GM12878 (cell line): ENCODE results near the gene SOSTDC1. TPM values are rescaled to one million over a fixed set of nuclear protein-coding genes. Genes with fewer than 3 reads are reported as not detected.

ENCODE experiments used
- ATAC-seq: fragments of 200-7000 bp; cut with Tn5 transposase; 3 replicates; pipeline ENCODE4 v1.9.1; 2020; ENCODE audit warnings: mild to moderate bottlenecking, moderate library complexity
- BruUV-seq: library from RNA; stranded (reverse); fragments of 400-500 nt; replicated peaks from 2 replicates; lab custom pipeline; 2021; lab: Mats Ljungman, UMichigan
- CTCF ChIA-PET: fragments of 300-600 bp; sonication (Branson Sonifier 250); formaldehyde crosslinking; extraction: SDS; loops from one replicate; lab custom pipeline; 2021; ENCODE audit warnings: inconsistent platforms; lab: Yijun Ruan, JAX
- POLR2A ChIA-PET: fragments of 350-600 bp; formaldehyde crosslinking; extraction: SDS; loops from one replicate; lab custom pipeline; 2021; ENCODE audit warnings: inconsistent platforms; lab: Charles Lee
- RAD21 ChIA-PET: fragments of 300-600 bp; sonication (Branson Sonifier 250); formaldehyde crosslinking; loops from one replicate; lab custom pipeline; 2023; ENCODE audit warnings: antibody characterized with exemption; ENCODE audit not compliant: unreplicated experiment; lab: Charles Lee
- SMC1A ChIA-PET: fragments of 300-600 bp; sonication (Branson Sonifier 250); formaldehyde crosslinking; loops from one replicate; lab custom pipeline; 2023; ENCODE audit not compliant: unreplicated experiment, uncharacterized antibody; lab: Charles Lee
- DNase-seq: peaks from one replicate; pipeline ENCODE4 v3.0.0-alpha.2; 2011; ENCODE audit warnings: low read depth, low spot score
- FAIRE-seq: peaks from 3 replicates; lab custom pipeline; 2011; peaks lifted over from hg19 to GRCh38; lab: Jason Lieb, UNC
- H2AFZ ChIP-seq: 2 replicates; pipeline ENCODE4 v1.6.0; 2011; ENCODE audit warnings: low read depth, low read length, control low read depth; ENCODE audit not compliant: control insufficient read depth
- H3K27ac ChIP-seq: 2 replicates; pipeline ENCODE4 v1.5.1; 2011; ENCODE audit warnings: control low read depth; ENCODE audit not compliant: control insufficient read depth, insufficient read depth
- H3K27me3 ChIP-seq, 2 experiments: replicated peaks in 1 of 2; 2 replicates each; pipeline versions ENCODE4 v1.6.0 to v1.6.1; 2011; ENCODE audit warnings: low read length in 1 of 2; ENCODE audit not compliant: control insufficient read depth in 2 of 2, insufficient read depth in 2 of 2
- H3K36me3 ChIP-seq, 2 experiments: 2 replicates each; pipeline ENCODE4 v1.5.1; 2011; ENCODE audit warnings: low read length in 1 of 2; ENCODE audit not compliant: control insufficient read depth in 2 of 2, insufficient read depth in 2 of 2
- H3K4me1 ChIP-seq: 2 replicates; pipeline ENCODE4 v1.6.1; 2011; ENCODE audit warnings: mild to moderate bottlenecking, low read length, moderate library complexity, mixed read lengths; ENCODE audit not compliant: control insufficient read depth, insufficient read depth
- H3K4me2 ChIP-seq: 2 replicates; pipeline ENCODE4 v1.6.0; 2011; ENCODE audit warnings: control low read depth; ENCODE audit not compliant: control insufficient read depth, insufficient read depth
- H3K4me3 ChIP-seq: fragments of 200-600 bp; sonication (generic); 2 replicates; pipeline ENCODE4 v1.5.1; 2016
- H3K79me2 ChIP-seq: 2 replicates; pipeline ENCODE4 v1.6.0; 2011; ENCODE audit warnings: low read length; ENCODE audit not compliant: control insufficient read depth, insufficient read depth
- H3K9ac ChIP-seq: 2 replicates; pipeline ENCODE4 v1.8.0; 2011; ENCODE audit warnings: low read length, control low read depth, mixed read lengths; ENCODE audit not compliant: control insufficient read depth, insufficient read depth
- H3K9me3 ChIP-seq: replicated peaks from 3 replicates; pipeline ENCODE4 v1.5.1; 2011; ENCODE audit warnings: mild to moderate bottlenecking, low read length; ENCODE audit not compliant: control insufficient read depth, insufficient read depth
- H4K20me1 ChIP-seq: 2 replicates; pipeline ENCODE4 v1.6.0; 2011; ENCODE audit not compliant: control insufficient read depth, insufficient read depth
- CEBPZ ChIP-seq: fragments of 150-350 bp; IDR thresholded peaks from 2 replicates; pipeline ENCODE4 v1.6.1; 2016; ENCODE audit warnings: low read depth, low read length
- MXI1 ChIP-seq: fragments of 150-350 bp; IDR thresholded peaks from 2 replicates; pipeline ENCODE4 v1.6.1; 2011; ENCODE audit warnings: low read depth, mild to moderate bottlenecking, inconsistent platforms, low read length, improper control_type of control experiment
- NFXL1 ChIP-seq: fragments of 450-650 bp; IDR thresholded peaks from 2 replicates; pipeline ENCODE4 v1.6.1; 2017; ENCODE audit warnings: antibody characterized with exemption, mild to moderate bottlenecking, borderline replicate concordance
- NFYB ChIP-seq: IDR thresholded peaks from 2 replicates; pipeline ENCODE4 v1.6.1; 2011; ENCODE audit warnings: low read depth, mild to moderate bottlenecking, low read length, improper control_type of control experiment, moderate library complexity; ENCODE audit not compliant: insufficient read depth
- POLR2AphosphoS5 ChIP-seq: IDR thresholded peaks from 2 replicates; pipeline ENCODE4 v1.6.1; 2011; ENCODE audit warnings: mild to moderate bottlenecking, low read length, inconsistent platforms
- ZBED1 ChIP-seq: IDR thresholded peaks from 2 replicates; pipeline ENCODE4 v1.6.1; 2016; ENCODE audit warnings: borderline replicate concordance
- WGBS: methylation state at CpG from one replicate; pipeline ENCODE4 v1.1.6; 2016; ENCODE audit warnings: low lambda C conversion rate; ENCODE audit not compliant: insufficient replicate concordance, insufficient coverage; ENCODE audit errors: missing lambda C conversion rate; 5-methylcytosine and 5-hydroxymethylcytosine counted together
- in situ Hi-C: fragments of 300-500 bp; cut with MboI; formaldehyde crosslinking; loops from 9 replicates; pipeline ENCODE4 v1.14.3; 2018; ENCODE audit warnings: mixed read lengths
- intact Hi-C: fragments of 100-400 bp; cut with micrococcal nuclease; formaldehyde crosslinking; loops from one replicate; pipeline ENCODE4 v1.14.2; 2022; ENCODE audit not compliant: unreplicated experiment
- polyA plus RNA-seq, 11 experiments: library from polyadenylated mRNA; depleted of rRNA in 4 of 11; unstranded in 6 of 11; stranded (reverse) in 5 of 11; fragments of >200 nt; fragmentation: Nextera tagmentation in 4 of 11; fragmentation: Illumina TruSeq in 1 of 11; extraction: Ambion mirVana in 4 of 11; extraction: Trizol in 1 of 11; gene quantifications; 1 replicate in 1 of 11; 2 replicates in 10 of 11; pipeline versions ENCODE4 v1.2.1 to v1.2.3, GENCODE V29; 2011 to 2016; ENCODE audit warnings: inconsistent platforms in 2 of 11, missing spikeins in 2 of 11, low read depth in 1 of 11
- total RNA-seq, 4 experiments: library from RNA; depleted of rRNA in 3 of 4; stranded (reverse); fragments of >200 nt in 3 of 4; fragmentation: Illumina TruSeq in 1 of 4; extraction: Trizol in 1 of 4; gene quantifications; 2 replicates each; pipeline versions ENCODE4 v1.2.1 to v1.2.3, GENCODE V29; 2013 to 2021

Gene SOSTDC1
- total and polyA plus RNA-seq, 10 of the 15 experiments (the other 5 are each of a cell fraction or from before 2014, with no cell fraction given), result not detected

GRCh38 chr7:16484453-16485158 lies 19.1 kb upstream of the SOSTDC1 start:
- ChIA-PET POLR2A (no interaction called here), CTCF (no interaction called here), RAD21 (no interaction called here)
- H3K9ac ChIP-seq, result no peak overlapping the region
- H3K79me2 ChIP-seq, result no peaks in the 10 kb centered on the region
- H3K36me3 ChIP-seq, result no peaks in the 10 kb centered on the region
- no peak for FAIRE-seq
- no TSS peak for BruUV-seq
- WGBS, result 52% methylated on average over 4 of the region's 4 CpGs
- ATAC-seq, result no peak
- DNase-seq, result no peak
- no peak overlapping the region for H3K27ac ChIP-seq
- no peak overlapping the region for H3K4me2 ChIP-seq
- H3K4me3 ChIP-seq, result no peak overlapping the region
- H3K9me3 ChIP-seq, result no peaks in the 10 kb centered on the region
- intact Hi-C loops, result no loop called here
- in situ Hi-C loops, result no loop called here
- H4K20me1 ChIP-seq, result no peaks in the 10 kb centered on the region
- no peaks in the 10 kb centered on the region for H3K4me1 ChIP-seq
- H3K27me3 ChIP-seq, result no peaks in the 10 kb centered on the region
- H2AFZ ChIP-seq, result no peak overlapping the region
- no peak for TF ChIP-seq ZBED1
- TF ChIP-seq MXI1, result no peak
- no peak for TF ChIP-seq POLR2AphosphoS5
- TF ChIP-seq CEBPZ, result no peak
- TF ChIP-seq NFYB, result no peak
- TF ChIP-seq NFXL1, result no peak
- TF ChIP-seq, all 136 proteins: peak for 0
- SMC1A ChIA-PET, result no interaction called here
